Measurements from ENCODE around the gene RNF207. TPM values are rescaled to one million over a fixed set of nuclear protein-coding genes. Genes with fewer than 3 reads are reported as not detected.

Gene RNF207
- total RNA-seq, 1 donor from 2014 or later = 20.1 TPM

GRCh38 chr1:6185635-6186382 lies 20.1 kb upstream of the RNF207 start:
- TF ChIP-seq CTCF (IDR thresholded peaks at IDR 0.05; ENCODE audit: insufficient read depth, low read length, poor library complexity, severe bottlenecking) = peak; percentile 67
- Histone ChIP-seq H3K27me3 (ENCODE audit: control insufficient read depth, insufficient read depth, low read length) (peaks cover 8% of the 10 kb centered on the region), H3K36me3 (ENCODE audit: control insufficient read depth, insufficient read depth, low read length) (no peaks in the 10 kb centered on the region), H3K4me3 (ENCODE audit: low read depth, low read length) (no peak overlapping the region)
- DNase-seq (ENCODE audit: low read depth) = no peak

- TF ChIP-seq CTCF (IDR thresholded peaks at IDR 0.05; ENCODE audit: insufficient read depth, low read length, poor library complexity, severe bottlenecking) = no peak
- H3K4me3 ChIP-seq (ENCODE audit: low read depth, low read length) = no peak overlapping the region
- DNase-seq (ENCODE audit: low read depth) = no peak
- H3K27me3 ChIP-seq (ENCODE audit: control insufficient read depth, insufficient read depth, low read length) = no peaks in the 10 kb centered on the region
- H3K36me3 ChIP-seq (ENCODE audit: control insufficient read depth, insufficient read depth, low read length) = no peaks in the 10 kb centered on the region
Observed at GRCh38 chr1:6188466-6188865, 17.5 kb upstream of the RNF207 start.

GRCh38 chr1:6191968-6192367 lies 14.0 kb upstream of the RNF207 start:
- Histone ChIP-seq H3K27me3 (ENCODE audit: control insufficient read depth, insufficient read depth, low read length) (no peaks in the 10 kb centered on the region), H3K4me3 (ENCODE audit: low read depth, low read length) (no peak overlapping the region), H3K36me3 (ENCODE audit: control insufficient read depth, insufficient read depth, low read length) (peaks cover 3% of the 10 kb centered on the region)
- TF ChIP-seq CTCF (IDR thresholded peaks at IDR 0.05; ENCODE audit: insufficient read depth, low read length, poor library complexity, severe bottlenecking) = no peak
- DNase-seq (ENCODE audit: low read depth) = no peak

- Histone ChIP-seq H3K27me3 (ENCODE audit: control insufficient read depth, insufficient read depth, low read length) (no peaks in the 10 kb centered on the region), H3K36me3 (ENCODE audit: control insufficient read depth, insufficient read depth, low read length) (peaks cover 3% of the 10 kb centered on the region), H3K4me3 (ENCODE audit: low read depth, low read length) (peak overlapping the region; percentile 97)
- TF ChIP-seq CTCF (IDR thresholded peaks at IDR 0.05; ENCODE audit: insufficient read depth, low read length, poor library complexity, severe bottlenecking) = no peak
- no peak for DNase-seq (ENCODE audit: low read depth)
Observed at GRCh38 chr1:6197746-6198427, 8.0 kb upstream of the RNF207 start.

- Histone ChIP-seq H3K27me3 (ENCODE audit: control insufficient read depth, insufficient read depth, low read length) (no peaks in the 10 kb centered on the region), H3K36me3 (ENCODE audit: control insufficient read depth, insufficient read depth, low read length) (peaks cover 3% of the 10 kb centered on the region), H3K4me3 (ENCODE audit: low read depth, low read length) (peak overlapping the region; percentile 97)
- DNase-seq (ENCODE audit: low read depth) = no peak
- no peak for TF ChIP-seq CTCF (IDR thresholded peaks at IDR 0.05; ENCODE audit: insufficient read depth, low read length, poor library complexity, severe bottlenecking)
Observed at GRCh38 chr1:6198646-6199297, 7.1 kb upstream of the RNF207 start.

Measured in kidney epithelial cell (primary cell).